Coronary artery (tissue), 2 donors: Measurements from ENCODE around the gene POPDC3.

ENCODE experiments used
- DNase-seq: peaks from one replicate; pipeline ENCODE4 v3.0.0-alpha.2; 2017; ENCODE audit warnings: low spot score
- H3K27ac ChIP-seq, 2 donors: fragments of 200-600 bp; sonication (generic); one replicate each; pipeline ENCODE4 v1.5.1; 2016 to 2019
- H3K4me3 ChIP-seq: fragments of 200-600 bp; sonication (generic); 2 replicates; pipeline ENCODE4 v1.5.1; 2016; ENCODE audit warnings: mild to moderate bottlenecking, moderate library complexity
- CTCF ChIP-seq: fragments of 200-600 bp; sonication (generic); IDR thresholded peaks from one replicate; pipeline ENCODE4 v1.5.1; 2019; ENCODE audit warnings: antibody characterized with exemption

The POPDC3 gene

GRCh38 chr6:105170059-105170458 lies 9.8 kb downstream of the POPDC3 start:
- no peak overlapping the region for H3K4me3 ChIP-seq
- TF ChIP-seq CTCF: no peak
- no peak overlapping the region for H3K27ac ChIP-seq
- no peak for DNase-seq

- no peak for DNase-seq
- no peak overlapping the region for H3K4me3 ChIP-seq
- no peak overlapping the region for H3K27ac ChIP-seq
- TF ChIP-seq CTCF: no peak
Measured at GRCh38 chr6:105167914-105168313, 11.9 kb downstream of the POPDC3 start.

GRCh38 chr6:105164418-105164817 lies 15.4 kb downstream of the POPDC3 start:
- Histone ChIP-seq H3K27ac (no peak overlapping the region), H3K4me3 (no peak overlapping the region)
- TF ChIP-seq CTCF: no peak
- no peak for DNase-seq

- no peak for TF ChIP-seq CTCF
- no peak overlapping the region for H3K4me3 ChIP-seq
- H3K27ac ChIP-seq: no peak overlapping the region
Measured at GRCh38 chr6:105163183-105163582, 16.6 kb downstream of the POPDC3 start.

GRCh38 chr6:105162377-105162776 lies 17.4 kb downstream of the POPDC3 start:
- DNase-seq: no peak
- TF ChIP-seq CTCF: no peak
- Histone ChIP-seq H3K4me3 (no peak overlapping the region), H3K27ac (no peak overlapping the region)

More at GRCh38 chr6:105163183-105163582, 16.6 kb downstream of the POPDC3 start:
- no peak for DNase-seq

GRCh38 chr6:105161421-105161820 lies 18.4 kb downstream of the POPDC3 start:
- Histone ChIP-seq H3K27ac (no peak overlapping the region), H3K4me3 (no peak overlapping the region)
- no peak for DNase-seq
- no peak for TF ChIP-seq CTCF

GRCh38 chr6:105153676-105154075 lies 26.1 kb downstream of the POPDC3 start:
- Histone ChIP-seq H3K27ac (no peak overlapping the region), H3K4me3 (no peak overlapping the region)
- DNase-seq: no peak
- no peak for TF ChIP-seq CTCF
